Natural killer cell (primary cell): ENCODE data around the gene TPRG1. TPM values are rescaled to one million over a fixed set of nuclear protein-coding genes. Genes with fewer than 3 reads are reported as not detected.
A peak's percentile ranks its signal among the peaks of the same experiment; 100 is the strongest.

ENCODE experiments used
- ATAC-seq, 3 donors: fragments of 150-1000 bp in 2 of 3; fragments of 200-7000 bp in 1 of 3; cut with Tn5 transposase; 1 replicate in 1 of 3; 2 replicates in 2 of 3; pipeline ENCODE4 v1.10.0; 2021; ENCODE audit warnings: mild to moderate bottlenecking in 2 of 3, moderate library complexity in 2 of 3
- DNase-seq, 2 donors: peaks; one replicate each; pipeline versions ENCODE4 v3.0.0 to v3.0.0-alpha.2; 2013 to 2021; ENCODE audit warnings: mixed read lengths in 1 of 2
- H3K27ac ChIP-seq: one replicate; pipeline ENCODE4 v1.5.1; 2013; ENCODE audit warnings: mild to moderate bottlenecking, low read length
- H3K27me3 ChIP-seq: one replicate; pipeline ENCODE4 v1.6.1; 2013; ENCODE audit warnings: low read length; ENCODE audit not compliant: control insufficient read depth, insufficient read depth
- H3K36me3 ChIP-seq: one replicate; pipeline ENCODE4 v1.6.1; 2013; ENCODE audit warnings: low read length; ENCODE audit not compliant: control insufficient read depth, insufficient read depth
- H3K4me1 ChIP-seq: one replicate; pipeline ENCODE4 v1.6.1; 2013; ENCODE audit warnings: low read length; ENCODE audit not compliant: control insufficient read depth, insufficient read depth
- H3K4me3 ChIP-seq: one replicate; pipeline ENCODE4 v1.5.1; 2013; ENCODE audit warnings: low read length
- H3K9me3 ChIP-seq: one replicate; pipeline ENCODE4 v1.6.1; 2013; ENCODE audit warnings: low read length; ENCODE audit not compliant: control insufficient read depth, insufficient read depth
- H3K27ac Mint-ChIP-seq, 2 donors: one replicate each; pipeline ENCODE4 v1.8.0; 2022; ENCODE audit warnings: mild to moderate bottlenecking in 2 of 2, mixed read lengths in 2 of 2, moderate library complexity in 1 of 2
- H3K27me3 Mint-ChIP-seq, 2 donors: one replicate each; pipeline ENCODE4 v1.8.0; 2022; ENCODE audit warnings: low read depth in 2 of 2, mixed read lengths in 2 of 2
- H3K36me3 Mint-ChIP-seq: one replicate; pipeline ENCODE4 v1.8.0; 2022; ENCODE audit warnings: mixed read lengths
- H3K4me1 Mint-ChIP-seq, 2 donors: one replicate each; pipeline ENCODE4 v1.8.0; 2022; ENCODE audit warnings: mixed read lengths in 2 of 2
- H3K4me3 Mint-ChIP-seq: one replicate; pipeline ENCODE4 v1.8.0; 2022; ENCODE audit warnings: mild to moderate bottlenecking, moderate library complexity, mixed read lengths
- H3K9me3 Mint-ChIP-seq, 2 donors: one replicate each; pipeline ENCODE4 v1.8.0; 2022; ENCODE audit warnings: mixed read lengths in 2 of 2
- CTCF ChIP-seq: fragments of 200-600 bp; IDR thresholded peaks from one replicate; pipeline ENCODE4 v1.8.0; 2022; ENCODE audit warnings: antibody characterized with exemption
- WGBS: methylation state at CpG from one replicate; pipeline ENCODE4 v1.1.7; 2013; ENCODE audit warnings: missing lambda C conversion rate; ENCODE audit not compliant: insufficient coverage; 5-methylcytosine and 5-hydroxymethylcytosine counted together
- intact Hi-C: fragments of 100-400 bp; cut with micrococcal nuclease; formaldehyde crosslinking; loops from one replicate; pipeline ENCODE4 v1.14.2; 2022
- total RNA-seq, 4 donors: library from RNA; stranded (reverse); fragments of 120-200 nt in 1 of 4; gene quantifications; one replicate each; pipeline versions ENCODE4 v1.2.3 to v1.2.4, GENCODE V29; 2013 to 2022

Gene TPRG1
- total RNA-seq, 3 donors from 2014 or later (not counting 1 experiment from before 2014, with no cell fraction given), result 1.3 to 4.6 (median 1.9) TPM

- Mint-ChIP-seq H3K9me3 (no peaks in the 10 kb centered on the region), H3K27me3 (peaks cover 7 to 8% of the 10 kb centered on the region in 2 donors), H3K4me1 (peaks cover 21% of the 10 kb centered on the region in 2 donors), H3K4me3 (no peak overlapping the region), H3K27ac (no peak overlapping the region), H3K36me3 (no peaks in the 10 kb centered on the region)
- no peak overlapping the region for H3K27ac ChIP-seq
- WGBS, result no CpG with 5 or more reads among the region's 2 CpGs
- DNase-seq, result no peak
- H3K4me3 ChIP-seq, result no peak overlapping the region
- no peaks in the 10 kb centered on the region for H3K9me3 ChIP-seq
- H3K36me3 ChIP-seq, result no peaks in the 10 kb centered on the region
- no peaks in the 10 kb centered on the region for H3K27me3 ChIP-seq
- intact Hi-C loops, result no loop called here
- TF ChIP-seq CTCF, result no peak
- no peaks in the 10 kb centered on the region for H3K4me1 ChIP-seq
- no peak for ATAC-seq
Observed at GRCh38 chr3:189146848-189147247, 24.9 kb upstream of the TPRG1 start.

GRCh38 chr3:189148081-189148507 lies 23.7 kb upstream of the TPRG1 start:
- H3K36me3 Mint-ChIP-seq, result no peaks in the 10 kb centered on the region
- no peak overlapping the region for H3K4me3 Mint-ChIP-seq
- H3K27me3 Mint-ChIP-seq, result peaks cover 10 to 12% of the 10 kb centered on the region in 2 donors
- no peaks in the 10 kb centered on the region for H3K27me3 ChIP-seq
- peak; percentile 70 to 87 (median 82) for ATAC-seq
- H3K9me3 ChIP-seq, result no peaks in the 10 kb centered on the region
- 37% methylated on average over 5 of the region's 6 CpGs for WGBS
- H3K9me3 Mint-ChIP-seq, result no peaks in the 10 kb centered on the region
- TF ChIP-seq CTCF, result peak; percentile 73
- H3K27ac ChIP-seq, result no peak overlapping the region
- H3K4me3 ChIP-seq, result no peak overlapping the region
- no peak overlapping the region for H3K27ac Mint-ChIP-seq
- intact Hi-C loops, result loop anchor here (1.0 to 2.0 kb wide), 3 partner anchors 107 to 1409 kb away; no protein-coding TSS in a partner anchor
- peaks cover 13 to 15% of the 10 kb centered on the region in 2 donors for H3K4me1 Mint-ChIP-seq
- peak; percentile 49 to 85 for DNase-seq
- H3K4me1 ChIP-seq, result no peaks in the 10 kb centered on the region
- H3K36me3 ChIP-seq, result no peaks in the 10 kb centered on the region

- H3K36me3 Mint-ChIP-seq, result no peaks in the 10 kb centered on the region
- Histone ChIP-seq H3K27me3 (no peaks in the 10 kb centered on the region), H3K4me3 (no peak overlapping the region), H3K27ac (no peak overlapping the region), H3K4me1 (no peaks in the 10 kb centered on the region), H3K36me3 (no peaks in the 10 kb centered on the region), H3K9me3 (no peaks in the 10 kb centered on the region)
- H3K9me3 Mint-ChIP-seq, result no peaks in the 10 kb centered on the region
- no peak for ATAC-seq
- WGBS, result 66% methylated on average over 3 of the region's 3 CpGs
- DNase-seq, result no peak
- peaks cover 7 to 13% of the 10 kb centered on the region in 2 donors for H3K4me1 Mint-ChIP-seq
- H3K27ac Mint-ChIP-seq, result no peak overlapping the region
- H3K27me3 Mint-ChIP-seq, result peaks cover 13 to 22% of the 10 kb centered on the region in 2 donors
- H3K4me3 Mint-ChIP-seq, result no peak overlapping the region
- intact Hi-C loops, result loop anchor here (2.0 kb wide), 1 partner anchor 194 kb away; no protein-coding TSS in a partner anchor
- TF ChIP-seq CTCF, result no peak
Observed at GRCh38 chr3:189149203-189149602, 22.6 kb upstream of the TPRG1 start.
